DOHH2 (cell line): ENCODE results near the gene OBP2B.

ENCODE experiments used
- H3F3A ChIP-seq: fragments of 200-600 bp; sonication (generic), shearing (Covaris generic); 2 replicates; pipeline ENCODE4 v1.6.0; 2016; ENCODE audit warnings: antibody characterized with exemption, mild to moderate bottlenecking; ENCODE audit not compliant: control insufficient read depth, insufficient read depth
- H3K27ac ChIP-seq: fragments of 200-600 bp; sonication (generic); 2 replicates; pipeline ENCODE4 v1.5.1; 2014; ENCODE audit warnings: low read depth, mild to moderate bottlenecking, low read length, moderate library complexity
- H3K27me3 ChIP-seq: fragments of 200-600 bp; sonication (generic); 2 replicates; pipeline ENCODE4 v1.6.1; 2014; ENCODE audit warnings: mild to moderate bottlenecking, low read length, mixed read lengths; ENCODE audit not compliant: control insufficient read depth
- H3K36me3 ChIP-seq: fragments of 200-600 bp; sonication (generic); 2 replicates; pipeline ENCODE4 v1.6.1; 2014; ENCODE audit warnings: mild to moderate bottlenecking, low read length, moderate library complexity, mixed read lengths; ENCODE audit not compliant: control insufficient read depth
- H3K4me1 ChIP-seq: fragments of 200-600 bp; sonication (generic); 2 replicates; pipeline ENCODE4 v1.6.1; 2014; ENCODE audit warnings: mild to moderate bottlenecking, low read length, mixed read lengths; ENCODE audit not compliant: control insufficient read depth
- H3K4me2 ChIP-seq: fragments of 200-600 bp; sonication (generic); 2 replicates; pipeline ENCODE4 v1.6.0; 2014; ENCODE audit warnings: mild to moderate bottlenecking, low read length, moderate library complexity
- H3K4me3 ChIP-seq: fragments of 200-600 bp; sonication (generic); 2 replicates; pipeline ENCODE4 v1.5.1; 2014; ENCODE audit warnings: mild to moderate bottlenecking, low read length, mixed read lengths
- H3K79me2 ChIP-seq: fragments of 200-600 bp; sonication (generic); 2 replicates; pipeline ENCODE4 v1.6.1; 2014; ENCODE audit warnings: mild to moderate bottlenecking, low read length, mixed read lengths; ENCODE audit not compliant: control insufficient read depth
- H3K9me2 ChIP-seq: fragments of 200-600 bp; sonication (generic); replicated peaks from 2 replicates; pipeline ENCODE4 v1.6.1; 2014; ENCODE audit warnings: mild to moderate bottlenecking, low read length, mixed read lengths; ENCODE audit not compliant: control insufficient read depth
- H3K9me3 ChIP-seq: fragments of 200-600 bp; sonication (generic); 2 replicates; pipeline ENCODE4 v1.6.1; 2014; ENCODE audit warnings: antibody characterized with exemption, low read length, mixed read lengths; ENCODE audit not compliant: control insufficient read depth, insufficient read depth
- H4K20me1 ChIP-seq: fragments of 200-600 bp; sonication (generic); 2 replicates; pipeline ENCODE4 v1.6.0; 2014; ENCODE audit warnings: low read depth, mild to moderate bottlenecking, antibody characterized with exemption, low read length, moderate library complexity; ENCODE audit not compliant: control insufficient read depth, insufficient read depth
- CTCF ChIP-seq: fragments of 200-600 bp; sonication (generic); IDR thresholded peaks from one replicate; pipeline ENCODE4 v1.5.1; 2014; ENCODE audit warnings: antibody characterized with exemption, mild to moderate bottlenecking, low read depth, low read length; ENCODE audit not compliant: poor library complexity, severe bottlenecking
- EZH2phosphoT487 ChIP-seq: fragments of 200-600 bp; sonication (generic); IDR thresholded peaks from 2 replicates; pipeline ENCODE4 v1.6.1; 2017; ENCODE audit warnings: borderline replicate concordance, mild to moderate bottlenecking, antibody characterized with exemption, low read length, moderate library complexity, mixed read lengths

The OBP2B gene

GRCh38 chr9:133246991-133247390, 37.9 kb upstream of the OBP2B start:
- Histone ChIP-seq H3K27ac (no peak overlapping the region), H3K9me3 (no peaks in the 10 kb centered on the region), H3K36me3 (no peaks in the 10 kb centered on the region), H3K27me3 (peaks cover 13% of the 10 kb centered on the region), H3K9me2 (no peaks in the 10 kb centered on the region), H4K20me1 (no peaks in the 10 kb centered on the region), H3K79me2 (no peaks in the 10 kb centered on the region), H3K4me3 (no peak overlapping the region), H3K4me1 (no peaks in the 10 kb centered on the region), H3K4me2 (no peak overlapping the region), H3F3A (no peaks in the 10 kb centered on the region)
- TF ChIP-seq CTCF (no peak), EZH2phosphoT487 (no peak)

GRCh38 chr9:133246562-133246961, 37.5 kb upstream of the OBP2B start:
- no peaks in the 10 kb centered on the region for H3K79me2 ChIP-seq
- peaks cover 13% of the 10 kb centered on the region for H3K27me3 ChIP-seq

DNA sequence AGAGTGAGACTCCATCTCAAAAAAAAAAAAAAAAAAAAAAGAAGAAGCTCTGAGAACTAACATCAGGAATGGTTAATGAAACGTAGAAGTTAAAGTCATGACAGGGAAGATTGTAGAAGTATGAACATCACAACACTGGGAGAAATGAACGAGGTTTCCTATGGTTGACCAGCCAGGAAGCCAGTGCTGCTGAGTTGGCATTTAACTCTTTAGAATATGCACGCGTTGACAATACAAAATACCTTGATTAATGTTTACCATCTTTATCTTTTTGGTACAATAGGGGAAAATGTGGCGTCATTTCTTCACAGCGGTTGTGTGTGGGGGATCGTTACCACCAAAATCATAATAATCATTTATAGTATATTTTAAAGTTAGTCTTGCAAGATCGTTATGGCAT, 33.9 kb upstream of the OBP2B start:
- H3K79me2 ChIP-seq: no peaks in the 10 kb centered on the region
- no peaks in the 10 kb centered on the region for H3F3A ChIP-seq
- no peak for TF ChIP-seq CTCF
- no peak for TF ChIP-seq EZH2phosphoT487
- H4K20me1 ChIP-seq: no peaks in the 10 kb centered on the region
- H3K4me2 ChIP-seq: no peak overlapping the region
- H3K27me3 ChIP-seq: no peaks in the 10 kb centered on the region; the same call in 1 of the 2 replicates
- H3K36me3 ChIP-seq: no peaks in the 10 kb centered on the region
- H3K9me3 ChIP-seq: no peaks in the 10 kb centered on the region
- H3K27ac ChIP-seq: no peak overlapping the region
- no peak overlapping the region for H3K4me3 ChIP-seq
- no peaks in the 10 kb centered on the region for H3K9me2 ChIP-seq
- peaks cover 7% of the 10 kb centered on the region for H3K4me1 ChIP-seq

More at GRCh38 chr9:133246562-133246961, 37.5 kb upstream of the OBP2B start:
- Histone ChIP-seq H3K9me3 (no peaks in the 10 kb centered on the region), H3K4me1 (no peaks in the 10 kb centered on the region), H3K9me2 (no peaks in the 10 kb centered on the region), H3F3A (no peaks in the 10 kb centered on the region), H3K27ac (no peak overlapping the region), H3K4me3 (no peak overlapping the region), H3K4me2 (no peak overlapping the region), H3K36me3 (no peaks in the 10 kb centered on the region), H4K20me1 (no peaks in the 10 kb centered on the region)
- no peak for TF ChIP-seq CTCF
- TF ChIP-seq EZH2phosphoT487: no peak
